ENCODE data around the gene ZDHHC11.
"Not testable (repeated sequence)": the region's sequence is repeated elsewhere in the genome, so short reads cannot be mapped to it uniquely, and the experiment has no call there.

ZDHHC11 gene

GRCh38 chr5:777756-778161, 73.0 kb downstream of the ZDHHC11 start:
- DNase-seq (ENCODE audit: low spot score) (peak; percentile 78), FAIRE-seq (no peak)

GRCh38 chr5:776862-777711, 73.7 kb downstream of the ZDHHC11 start:
- peak; percentile 61 for DNase-seq (ENCODE audit: low spot score)
- no peak for FAIRE-seq

GRCh38 chr5:775961-776861, 74.6 kb downstream of the ZDHHC11 start:
- DNase-seq (ENCODE audit: low spot score) (no peak), FAIRE-seq (no peak)

- not testable (repeated sequence) for FAIRE-seq; DNase-seq (ENCODE audit: low spot score)
Measured at GRCh38 chr5:775595-775960, 75.2 kb downstream of the ZDHHC11 start.

- DNase-seq (ENCODE audit: low spot score); FAIRE-seq: not testable (repeated sequence)
Measured at GRCh38 chr5:774854-775505, 75.8 kb downstream of the ZDHHC11 start.

- not testable (repeated sequence) for FAIRE-seq; DNase-seq (ENCODE audit: low spot score)
Measured at GRCh38 chr5:774304-774703, 76.5 kb downstream of the ZDHHC11 start.

GRCh38 chr5:773517-774264, 77.1 kb downstream of the ZDHHC11 start:
- FAIRE-seq, result peak; percentile 50
- DNase-seq (ENCODE audit: low spot score), result no peak

- FAIRE-seq; DNase-seq (ENCODE audit: low spot score): not testable (repeated sequence)
Measured at GRCh38 chr5:772931-773330, 77.9 kb downstream of the ZDHHC11 start.

GRCh38 chr5:772547-772890, 78.3 kb downstream of the ZDHHC11 start:
- DNase-seq (ENCODE audit: low spot score); FAIRE-seq: not testable (repeated sequence)

- not testable (repeated sequence) for DNase-seq (ENCODE audit: low spot score)
- peak; percentile 40 for FAIRE-seq
Measured at GRCh38 chr5:771841-772546, 78.8 kb downstream of the ZDHHC11 start.

- FAIRE-seq; DNase-seq (ENCODE audit: low spot score): not testable (repeated sequence)
Measured at GRCh38 chr5:771087-771781, 79.6 kb downstream of the ZDHHC11 start.

GRCh38 chr5:770585-770984, 80.2 kb downstream of the ZDHHC11 start:
- not testable (repeated sequence) for DNase-seq (ENCODE audit: low spot score)

GRCh38 chr5:769485-770145, 81.2 kb downstream of the ZDHHC11 start:
- not testable (repeated sequence) for DNase-seq (ENCODE audit: low spot score)
- peak; percentile 61 for FAIRE-seq

More at GRCh38 chr5:770585-770984, 80.2 kb downstream of the ZDHHC11 start:
- not testable (repeated sequence) for FAIRE-seq

- FAIRE-seq, result no peak
- no peak for DNase-seq (ENCODE audit: low spot score)
Measured at GRCh38 chr5:766666-767431, 83.9 kb downstream of the ZDHHC11 start.

- FAIRE-seq, result no peak
- DNase-seq (ENCODE audit: low spot score), result no peak
Measured at GRCh38 chr5:765948-766631, 84.7 kb downstream of the ZDHHC11 start.

GRCh38 chr5:763998-764781, 86.6 kb downstream of the ZDHHC11 start:
- peak; percentile 13 for FAIRE-seq
- DNase-seq (ENCODE audit: low spot score), result no peak

GRCh38 chr5:763397-763796, 87.4 kb downstream of the ZDHHC11 start:
- FAIRE-seq (no peak), DNase-seq (ENCODE audit: low spot score) (no peak)

Measured in urothelium cell line (cell line).